Measurements from ENCODE around the gene ANKS1A.

- no peak for TF ChIP-seq CTCF (IDR thresholded peaks at IDR 0.05)
- no peak for TF ChIP-seq MYC (IDR thresholded peaks at IDR 0.05; ENCODE audit: borderline replicate concordance, low read length)
- no peak for TF ChIP-seq POLR2A (IDR thresholded peaks at IDR 0.05; ENCODE audit: low read length)
- TF ChIP-seq MAX (IDR thresholded peaks at IDR 0.05): no peak
- no peak for TF ChIP-seq CEBPB (IDR thresholded peaks at IDR 0.05)
- no peak for TF ChIP-seq MAZ (IDR thresholded peaks at IDR 0.05; ENCODE audit: borderline replicate concordance, low read depth, low read length)
- no peak for TF ChIP-seq MAFK (IDR thresholded peaks at IDR 0.05; ENCODE audit: partially characterized antibody)
- no peak for TF ChIP-seq NR3C1 (IDR thresholded peaks at IDR 0.05)
Measured at GRCh38 chr6:34897130-34897529, 8.1 kb downstream of the ANKS1A start.

Measured in A549 (cell line).